GM19043 (cell line): ENCODE measurements around the gene ZNF22.

Experiments
- ATAC-seq: cut with Tn5 transposase; IDR thresholded peaks from one replicate; pipeline ENCODE4 v1.9.1; 2021; ENCODE audit warnings: low read depth; ENCODE audit not compliant: unreplicated experiment

The ZNF22 gene

GRCh38 chr10:44988957-44989585, 11.7 kb upstream of the ZNF22 start:
- no peak for ATAC-seq

DNA sequence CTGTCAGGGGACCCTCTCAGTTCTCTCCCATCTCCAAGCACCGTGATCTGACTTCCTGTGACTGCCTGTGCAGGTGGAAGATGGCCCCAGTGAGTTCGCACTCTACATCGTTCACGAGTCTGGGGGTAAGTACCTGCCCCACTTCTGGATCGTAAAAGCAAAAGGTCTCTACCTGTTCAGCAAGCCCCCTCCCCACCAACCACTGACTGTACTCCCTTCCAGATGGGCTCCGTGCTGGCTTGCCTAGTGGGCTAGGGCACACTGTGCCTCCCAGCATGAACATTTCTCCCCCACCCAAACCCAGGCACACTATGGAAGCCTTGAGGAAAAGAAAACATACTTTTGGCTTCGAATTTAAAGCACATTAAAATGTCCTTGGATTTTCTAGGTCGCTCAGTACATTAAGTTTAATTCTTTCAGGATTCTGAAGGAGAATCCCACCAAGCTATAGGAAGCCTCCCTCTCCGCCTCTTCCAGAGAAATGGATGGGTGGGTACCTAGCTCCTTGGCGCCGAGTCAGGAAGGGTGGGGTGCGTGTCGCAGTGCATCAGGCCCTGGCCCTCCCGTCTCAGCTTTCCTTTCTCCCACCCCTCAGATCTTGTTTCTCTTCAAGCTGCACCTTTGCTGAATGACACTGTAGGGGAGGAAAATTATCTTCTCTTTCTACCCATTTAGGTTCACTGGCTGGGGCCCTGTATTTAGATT, 11.0 kb upstream of the ZNF22 start:
- no peak for ATAC-seq

DNA sequence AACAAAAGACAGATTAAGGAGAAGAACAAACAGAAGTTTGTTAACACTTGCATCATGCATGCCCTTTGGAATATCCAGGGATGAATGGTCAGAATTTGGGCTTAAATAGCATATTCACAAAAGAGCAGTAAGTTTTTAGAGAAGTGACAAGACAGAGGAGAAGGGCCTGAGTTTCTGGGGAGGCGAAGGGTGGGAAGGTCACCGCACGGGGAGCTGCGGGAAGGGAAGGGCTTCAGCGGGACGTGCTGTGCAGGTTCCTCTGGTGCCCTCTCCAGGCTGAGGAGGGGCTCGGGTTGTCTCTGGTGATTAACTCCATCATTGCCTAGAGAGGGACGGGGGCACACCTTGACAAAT, 10.4 kb upstream of the ZNF22 start:
- no peak for ATAC-seq

- no peak for ATAC-seq
Measured at GRCh38 chr10:44990965-44991364, 9.8 kb upstream of the ZNF22 start.

- no peak for ATAC-seq
Measured at GRCh38 chr10:44991571-44991970, 9.2 kb upstream of the ZNF22 start.

DNA sequence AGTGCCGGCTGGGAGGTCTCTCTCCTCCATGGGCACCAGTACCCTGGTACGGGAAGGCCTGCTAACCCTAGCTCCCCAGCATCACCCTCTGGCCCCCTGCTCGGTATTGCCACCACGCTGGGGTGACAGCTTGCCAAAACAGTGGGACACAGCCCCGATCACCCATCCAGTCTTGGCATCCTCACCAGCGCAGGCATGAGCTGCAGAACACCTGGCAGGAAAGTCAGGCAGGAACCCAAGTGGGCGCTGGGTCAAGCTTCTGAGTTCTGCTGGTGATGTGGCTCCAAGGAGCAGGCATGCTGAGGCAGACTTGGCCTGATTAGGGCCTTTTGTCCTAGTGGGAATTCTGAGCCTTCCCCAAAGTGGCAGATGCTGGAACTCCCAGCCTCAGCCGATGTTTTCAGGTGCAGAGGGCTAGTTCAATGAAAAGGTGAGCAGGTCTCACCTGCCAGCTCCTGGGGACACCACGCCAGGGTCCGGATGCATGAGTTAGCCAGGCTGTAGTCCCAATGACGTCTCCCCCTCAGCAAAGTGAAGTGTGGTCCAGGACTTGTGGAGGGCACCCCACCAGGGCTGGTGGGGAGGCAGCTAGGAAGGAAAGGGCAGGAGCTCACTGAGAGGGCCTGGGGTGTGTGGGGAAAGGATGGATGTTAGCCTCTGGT, 8.5 kb upstream of the ZNF22 start:
- no peak for ATAC-seq

- ATAC-seq = no peak
Measured at GRCh38 chr10:44992732-44993225, 7.9 kb upstream of the ZNF22 start.

GRCh38 chr10:44993226-44993921, 7.3 kb upstream of the ZNF22 start:
- ATAC-seq = no peak

DNA sequence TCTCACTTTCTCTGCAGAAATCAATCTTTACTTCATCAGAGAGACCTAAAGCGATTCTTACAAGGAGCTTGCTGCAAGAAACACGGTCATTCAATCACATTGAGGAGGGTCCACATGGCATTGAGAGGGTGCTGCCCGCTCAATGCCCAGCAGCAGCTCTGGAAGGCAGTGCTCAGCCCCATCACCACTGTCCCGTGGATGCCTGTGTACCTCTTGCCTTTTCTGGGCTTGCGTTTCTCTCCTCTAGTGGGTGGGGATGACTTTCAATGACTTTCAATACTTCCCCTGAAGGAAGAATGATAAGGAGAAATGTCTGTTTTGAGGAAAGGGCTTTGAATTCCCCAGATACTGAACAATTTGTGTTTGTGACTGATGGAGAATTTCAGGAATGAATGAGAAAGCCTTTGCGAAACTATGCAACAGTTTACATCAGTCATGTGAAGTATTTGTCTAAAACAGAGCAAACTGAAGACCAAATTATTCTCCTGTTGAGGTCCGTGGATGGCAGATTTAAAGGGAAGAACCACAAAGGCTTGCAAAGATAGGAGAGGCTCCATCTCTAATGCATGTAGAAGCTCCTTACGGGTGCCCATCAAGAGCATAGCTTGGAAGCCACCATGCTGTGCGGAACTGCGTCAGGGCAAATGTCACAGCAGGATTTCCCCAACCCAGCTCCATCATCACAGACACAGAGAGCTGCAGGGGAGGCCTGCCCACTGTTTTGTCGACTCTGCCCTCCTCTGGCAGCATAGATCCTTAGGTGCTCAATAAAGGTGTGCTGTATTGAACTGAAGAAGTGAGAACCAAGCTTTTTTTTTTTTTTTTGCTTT, 6.6 kb upstream of the ZNF22 start:
- no peak for ATAC-seq

GRCh38 chr10:44994752-44995530, 5.8 kb upstream of the ZNF22 start:
- ATAC-seq = no peak

- ATAC-seq = no peak
Measured at GRCh38 chr10:44995581-44995913, 5.2 kb upstream of the ZNF22 start.

GRCh38 chr10:44995914-44996669, 4.6 kb upstream of the ZNF22 start:
- no peak for ATAC-seq

DNA sequence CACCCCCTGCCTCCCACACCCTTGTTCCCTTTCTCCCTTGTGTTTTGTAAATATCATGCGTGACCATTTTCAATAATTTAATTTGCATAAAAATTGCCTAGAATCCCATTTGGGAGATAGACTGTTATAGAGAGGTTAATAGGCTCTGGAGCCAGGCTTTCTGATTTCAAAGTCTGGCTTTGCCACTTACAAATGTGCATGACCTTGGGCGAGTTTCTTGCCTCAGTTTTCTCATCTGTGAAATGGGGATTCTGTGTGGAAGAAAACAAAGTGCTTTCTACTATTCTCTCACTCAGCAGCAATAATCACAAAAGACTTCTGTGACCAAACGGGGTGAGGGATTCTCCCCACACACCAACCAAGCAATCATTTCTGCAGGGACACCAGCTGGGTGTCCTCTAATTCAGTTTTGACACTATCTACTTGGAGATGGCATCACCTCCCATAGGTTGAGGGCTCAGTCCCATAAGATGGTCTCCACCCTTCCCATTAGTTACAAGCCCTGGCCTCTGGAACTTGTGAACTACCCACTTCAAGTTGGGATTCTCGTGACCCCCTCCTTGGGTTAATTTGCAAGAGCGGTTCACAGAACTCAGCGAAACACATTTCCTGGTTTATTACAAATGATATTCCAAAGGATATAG, 3.5 kb upstream of the ZNF22 start:
- no peak for ATAC-seq

DNA sequence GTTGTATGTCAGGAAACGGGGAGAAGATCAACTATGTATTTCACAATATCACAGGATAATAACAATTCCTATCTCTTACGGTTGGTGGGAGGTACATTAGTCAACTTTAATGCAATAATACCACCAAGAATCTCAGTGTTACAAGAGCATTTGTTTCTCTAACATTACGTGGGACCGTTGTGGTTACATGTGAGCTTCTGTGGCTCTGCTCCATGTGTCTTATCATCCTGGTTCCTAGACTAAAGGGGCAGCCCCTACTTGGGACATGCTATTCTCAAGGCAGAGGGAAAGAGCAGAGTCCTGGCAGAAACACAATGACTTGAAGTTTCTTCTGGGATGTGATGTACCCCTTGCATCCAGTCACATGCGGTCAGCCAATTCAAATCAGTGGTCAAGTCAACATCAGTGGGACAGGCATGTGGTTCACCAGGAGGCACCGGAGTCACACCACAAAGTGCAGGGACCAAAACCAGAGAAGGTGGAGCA, 2.5 kb upstream of the ZNF22 start:
- no peak for ATAC-seq

GRCh38 chr10:45000138-45000751, 478 bp upstream of the ZNF22 start:
- ATAC-seq = no peak

- peak; percentile 78 for ATAC-seq
Measured at GRCh38 chr10:45001381-45002148, 842 bp downstream of the ZNF22 start.

DNA sequence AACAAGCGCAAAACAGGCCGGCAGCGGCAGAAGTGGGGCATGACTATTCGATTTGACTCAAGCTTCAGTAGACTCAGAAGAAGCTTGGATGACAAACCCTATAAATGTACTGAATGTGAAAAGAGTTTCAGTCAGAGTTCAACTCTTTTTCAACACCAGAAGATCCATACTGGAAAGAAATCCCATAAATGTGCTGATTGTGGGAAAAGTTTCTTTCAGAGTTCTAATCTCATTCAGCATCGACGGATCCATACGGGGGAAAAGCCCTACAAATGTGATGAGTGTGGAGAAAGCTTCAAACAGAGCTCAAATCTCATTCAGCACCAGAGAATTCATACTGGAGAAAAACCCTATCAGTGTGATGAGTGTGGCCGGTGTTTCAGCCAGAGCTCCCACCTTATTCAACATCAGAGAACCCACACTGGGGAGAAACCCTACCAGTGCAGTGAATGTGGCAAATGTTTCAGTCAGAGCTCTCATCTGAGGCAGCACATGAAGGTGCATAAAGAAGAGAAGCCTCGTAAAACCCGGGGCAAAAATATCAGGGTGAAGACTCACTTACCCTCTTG, 2.8 kb downstream of the ZNF22 start:
- no peak for ATAC-seq
